T-helper 17 cell (primary cell): ENCODE results near the gene GPR150. TPM values are rescaled to one million over a fixed set of nuclear protein-coding genes. Genes with fewer than 3 reads are reported as not detected.

Experiments used
- ATAC-seq: fragments of 150-1000 bp; cut with Tn5 transposase; 2 replicates; pipeline ENCODE4 v1.10.0; 2021; ENCODE audit warnings: mild to moderate bottlenecking, moderate library complexity
- DNase-seq, 3 donors: peaks; one replicate each; pipeline versions ENCODE4 v3.0.0 to v3.0.0-alpha.2; 2020 to 2021
- H3K9me3 ChIP-seq: one replicate; pipeline ENCODE4 v1.7.0; 2013; ENCODE audit warnings: low read length, mild to moderate bottlenecking; ENCODE audit not compliant: control insufficient read depth, poor library complexity, severe bottlenecking
- H3K27ac Mint-ChIP-seq: one replicate; pipeline ENCODE4 v1.8.0; 2022; ENCODE audit warnings: mild to moderate bottlenecking, moderate library complexity, mixed read lengths
- H3K27me3 Mint-ChIP-seq: one replicate; pipeline ENCODE4 v1.8.0; 2022; ENCODE audit warnings: mixed read lengths
- H3K36me3 Mint-ChIP-seq: one replicate; pipeline ENCODE4 v1.8.0; 2022; ENCODE audit warnings: low read depth, mixed read lengths
- H3K4me1 Mint-ChIP-seq: one replicate; pipeline ENCODE4 v1.8.0; 2022; ENCODE audit warnings: mild to moderate bottlenecking, mixed read lengths
- H3K4me3 Mint-ChIP-seq: one replicate; pipeline ENCODE4 v1.8.0; 2022; ENCODE audit warnings: mild to moderate bottlenecking, moderate library complexity, mixed read lengths
- total RNA-seq, 4 donors: library from RNA in 2 of 4; stranded (reverse) in 2 of 4; gene quantifications; one replicate each; pipeline ENCODE4 v1.2.3 and lab custom pipeline; 2022 to 2026

Gene GPR150
- total RNA-seq, 2 donors from 2014 or later: 1.8 to 2.5 TPM

- no peaks in the 10 kb centered on the region for H3K9me3 ChIP-seq
- ATAC-seq (no peak), DNase-seq (no peak)
- Mint-ChIP-seq H3K27ac (no peak overlapping the region), H3K4me3 (no peak overlapping the region), H3K36me3 (peaks cover 3% of the 10 kb centered on the region), H3K27me3 (peaks cover 7% of the 10 kb centered on the region), H3K4me1 (no peaks in the 10 kb centered on the region)
Measured at GRCh38 chr5:95669540-95669939, 49.7 kb downstream of the GPR150 start.

GRCh38 chr5:95669985-95670384 is 50.1 kb downstream of the GPR150 start:
- Mint-ChIP-seq H3K27ac (no peak overlapping the region), H3K27me3 (peaks cover 7% of the 10 kb centered on the region), H3K36me3 (peaks cover 3% of the 10 kb centered on the region), H3K4me3 (no peak overlapping the region), H3K4me1 (no peaks in the 10 kb centered on the region)
- DNase-seq: no peak
- no peak for ATAC-seq
- H3K9me3 ChIP-seq: no peaks in the 10 kb centered on the region

GRCh38 chr5:95670568-95670967 is 50.7 kb downstream of the GPR150 start:
- Mint-ChIP-seq H3K4me3 (no peak overlapping the region), H3K4me1 (no peaks in the 10 kb centered on the region), H3K27ac (no peak overlapping the region), H3K36me3 (peaks cover 3% of the 10 kb centered on the region), H3K27me3 (peaks cover 11% of the 10 kb centered on the region)
- DNase-seq (no peak), ATAC-seq (no peak)
- H3K9me3 ChIP-seq: no peaks in the 10 kb centered on the region

Other genes starting within 250 kb of the GPR150 start
- 1 to 10 TPM in 1 of 2 donors, not detected in 1; 3.6 TPM for gene FAM81B, start 228.7 kb upstream of the GPR150 start, total RNA-seq
- gene SKIC3, start 65.1 kb upstream of the GPR150 start, total RNA-seq: 10 to 100 TPM; 78.2 to 90.2 TPM
- 1 to 10 TPM; 4.7 to 4.8 TPM for gene ARSK, start 65.0 kb upstream of the GPR150 start, total RNA-seq
- gene RFESD, start 26.7 kb downstream of the GPR150 start, total RNA-seq: 1 to 10 TPM; 2.8 to 2.9 TPM
- not detected for gene SPATA9, start 62.9 kb downstream of the GPR150 start, total RNA-seq
- 1 to 10 TPM in 1 of 2 donors, under 1 TPM in 1; 0.92 to 2.5 TPM for gene RHOBTB3, start 111.2 kb downstream of the GPR150 start, total RNA-seq
- gene GLRX, start 202.6 kb downstream of the GPR150 start, total RNA-seq: 10 to 100 TPM; 32.0 to 51.9 TPM